ENCODE measurements around the gene GRAP2.

DNA sequence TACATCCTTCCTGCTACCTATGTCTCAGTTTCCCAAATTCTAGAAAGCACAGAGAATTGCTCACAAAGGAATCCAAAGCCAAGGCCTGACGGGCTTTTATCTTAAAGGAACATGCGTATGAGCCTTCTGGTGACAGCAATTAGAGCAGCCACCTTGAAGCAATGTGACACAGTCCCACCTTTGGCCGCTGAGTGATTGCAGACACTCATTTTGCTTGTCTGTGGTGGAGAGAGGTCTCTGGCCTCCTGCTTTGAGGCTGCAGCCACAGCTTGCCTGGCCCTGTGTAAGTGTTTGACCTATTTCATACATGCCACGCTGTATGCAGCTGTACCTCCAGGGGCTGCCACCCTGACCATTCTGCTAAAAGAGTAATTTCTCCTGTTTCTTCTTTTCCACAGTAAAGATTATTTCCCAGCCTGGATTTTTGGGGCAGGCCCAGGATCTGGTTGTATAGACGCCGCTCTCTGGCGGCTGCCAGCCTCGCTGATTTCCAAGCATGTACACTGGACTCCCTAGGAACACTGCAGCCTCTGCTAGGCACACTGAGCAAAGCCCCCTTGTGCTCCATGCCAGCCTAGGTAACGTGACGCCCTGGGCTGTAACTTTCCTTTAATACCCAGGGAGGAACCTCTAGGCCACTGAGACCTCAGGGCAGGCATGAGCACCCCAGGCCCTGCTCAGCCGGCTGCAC is 58.2 kb downstream of the GRAP2 start:
- TF ChIP-seq, protein P1, sequence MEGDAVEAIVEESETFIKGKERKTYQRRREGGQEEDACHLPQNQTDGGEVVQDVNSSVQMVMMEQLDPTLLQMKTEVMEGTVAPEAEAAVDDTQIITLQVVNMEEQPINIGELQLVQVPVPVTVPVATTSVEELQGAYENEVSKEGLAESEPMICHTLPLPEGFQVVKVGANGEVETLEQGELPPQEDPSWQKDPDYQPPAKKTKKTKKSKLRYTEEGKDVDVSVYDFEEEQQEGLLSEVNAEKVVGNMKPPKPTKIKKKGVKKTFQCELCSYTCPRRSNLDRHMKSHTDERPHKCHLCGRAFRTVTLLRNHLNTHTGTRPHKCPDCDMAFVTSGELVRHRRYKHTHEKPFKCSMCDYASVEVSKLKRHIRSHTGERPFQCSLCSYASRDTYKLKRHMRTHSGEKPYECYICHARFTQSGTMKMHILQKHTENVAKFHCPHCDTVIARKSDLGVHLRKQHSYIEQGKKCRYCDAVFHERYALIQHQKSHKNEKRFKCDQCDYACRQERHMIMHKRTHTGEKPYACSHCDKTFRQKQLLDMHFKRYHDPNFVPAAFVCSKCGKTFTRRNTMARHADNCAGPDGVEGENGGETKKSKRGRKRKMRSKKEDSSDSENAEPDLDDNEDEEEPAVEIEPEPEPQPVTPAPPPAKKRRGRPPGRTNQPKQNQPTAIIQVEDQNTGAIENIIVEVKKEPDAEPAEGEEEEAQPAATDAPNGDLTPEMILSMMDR (IDR thresholded peaks at IDR 0.05): no peak
- TF ChIP-seq, protein P2, sequence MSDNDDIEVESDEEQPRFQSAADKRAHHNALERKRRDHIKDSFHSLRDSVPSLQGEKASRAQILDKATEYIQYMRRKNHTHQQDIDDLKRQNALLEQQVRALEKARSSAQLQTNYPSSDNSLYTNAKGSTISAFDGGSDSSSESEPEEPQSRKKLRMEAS (IDR thresholded peaks at IDR 0.05; ENCODE audit: low read depth): no peak
- no peak for TF ChIP-seq EP300 (IDR thresholded peaks at IDR 0.05; ENCODE audit: borderline replicate concordance in 1 of 2, low read depth in 1 of 2, low read length in 1 of 2)
